ENCODE results near the gene ZNF669.

The ZNF669 gene

GRCh38 chr1:247115141-247115510, 11.0 kb upstream of the ZNF669 start:
- Mint-ChIP-seq H3K9me3 (no peaks in the 10 kb centered on the region), H3K4me3 (no peak overlapping the region), H3K36me3 (no peaks in the 10 kb centered on the region), H3K27ac (no peak overlapping the region), H3K4me1 (peaks cover 7% of the 10 kb centered on the region), H3K27me3 (peaks cover 35% of the 10 kb centered on the region)
- peak; percentile 2 for ATAC-seq

GRCh38 chr1:247114351-247115140, 10.4 kb upstream of the ZNF669 start:
- H3K27ac Mint-ChIP-seq: no peak overlapping the region
- peak; percentile 24 for ATAC-seq
- H3K36me3 Mint-ChIP-seq: no peaks in the 10 kb centered on the region
- no peak overlapping the region for H3K4me3 Mint-ChIP-seq
- H3K9me3 Mint-ChIP-seq: peaks cover 2% of the 10 kb centered on the region
- peaks cover 7% of the 10 kb centered on the region for H3K4me1 Mint-ChIP-seq
- H3K27me3 Mint-ChIP-seq: peaks cover 41% of the 10 kb centered on the region

- Mint-ChIP-seq H3K4me3 (no peak overlapping the region), H3K9me3 (peaks cover 2% of the 10 kb centered on the region), H3K36me3 (no peaks in the 10 kb centered on the region), H3K27ac (no peak overlapping the region), H3K27me3 (peaks cover 49% of the 10 kb centered on the region), H3K4me1 (peaks cover 7% of the 10 kb centered on the region)
- peak; percentile 35 for ATAC-seq
Measured at GRCh38 chr1:247113733-247114271, 9.6 kb upstream of the ZNF669 start.

- Mint-ChIP-seq H3K4me1 (peaks cover 7% of the 10 kb centered on the region), H3K9me3 (peaks cover 2% of the 10 kb centered on the region), H3K4me3 (peak overlapping the region; percentile 50), H3K27me3 (peaks cover 56% of the 10 kb centered on the region), H3K27ac (no peak overlapping the region), H3K36me3 (no peaks in the 10 kb centered on the region)
- no peak for ATAC-seq
Measured at GRCh38 chr1:247113094-247113497, 8.9 kb upstream of the ZNF669 start.

GRCh38 chr1:247112479-247112781, 8.3 kb upstream of the ZNF669 start:
- H3K27ac Mint-ChIP-seq: no peak overlapping the region
- H3K9me3 Mint-ChIP-seq: peaks cover 2% of the 10 kb centered on the region
- H3K4me3 Mint-ChIP-seq: no peak overlapping the region
- peaks cover 62% of the 10 kb centered on the region for H3K27me3 Mint-ChIP-seq
- no peaks in the 10 kb centered on the region for H3K36me3 Mint-ChIP-seq
- peaks cover 7% of the 10 kb centered on the region for H3K4me1 Mint-ChIP-seq
- no peak for ATAC-seq

GRCh38 chr1:247111700-247112478, 7.7 kb upstream of the ZNF669 start:
- Mint-ChIP-seq H3K4me3 (peak overlapping the region; percentile 68), H3K27ac (no peak overlapping the region), H3K9me3 (peaks cover 2% of the 10 kb centered on the region), H3K27me3 (peaks cover 66% of the 10 kb centered on the region), H3K4me1 (peaks cover 7% of the 10 kb centered on the region), H3K36me3 (no peaks in the 10 kb centered on the region)
- peak; percentile 68 for ATAC-seq

GRCh38 chr1:247111259-247111699, 7.1 kb upstream of the ZNF669 start:
- peak; percentile 34 for ATAC-seq
- H3K4me1 Mint-ChIP-seq: peaks cover 7% of the 10 kb centered on the region
- H3K27ac Mint-ChIP-seq: no peak overlapping the region
- peak overlapping the region; percentile 64 for H3K4me3 Mint-ChIP-seq
- H3K9me3 Mint-ChIP-seq: peaks cover 2% of the 10 kb centered on the region
- no peaks in the 10 kb centered on the region for H3K36me3 Mint-ChIP-seq
- peaks cover 66% of the 10 kb centered on the region for H3K27me3 Mint-ChIP-seq

- Mint-ChIP-seq H3K27me3 (peaks cover 66% of the 10 kb centered on the region), H3K4me3 (peak overlapping the region; percentile 64), H3K9me3 (peaks cover 2% of the 10 kb centered on the region), H3K27ac (no peak overlapping the region), H3K36me3 (no peaks in the 10 kb centered on the region), H3K4me1 (peaks cover 7% of the 10 kb centered on the region)
- peak; percentile 13 for ATAC-seq
Measured at GRCh38 chr1:247110627-247111258, 6.6 kb upstream of the ZNF669 start.

GRCh38 chr1:247107694-247108093, 3.5 kb upstream of the ZNF669 start:
- H3K9me3 Mint-ChIP-seq: peaks cover 5% of the 10 kb centered on the region
- H3K4me1 Mint-ChIP-seq: peaks cover 13% of the 10 kb centered on the region
- ATAC-seq: no peak
- no peak overlapping the region for H3K27ac Mint-ChIP-seq
- H3K4me3 Mint-ChIP-seq: no peak overlapping the region
- H3K36me3 Mint-ChIP-seq: no peaks in the 10 kb centered on the region
- H3K27me3 Mint-ChIP-seq: peaks cover 45% of the 10 kb centered on the region

GRCh38 chr1:247105966-247106365, 1.8 kb upstream of the ZNF669 start:
- Mint-ChIP-seq H3K4me1 (peaks cover 11% of the 10 kb centered on the region), H3K27ac (no peak overlapping the region), H3K9me3 (peaks cover 5% of the 10 kb centered on the region), H3K27me3 (peaks cover 39% of the 10 kb centered on the region), H3K36me3 (peaks cover 16% of the 10 kb centered on the region), H3K4me3 (no peak overlapping the region)
- ATAC-seq: no peak

GRCh38 chr1:247104965-247105364, 809 bp upstream of the ZNF669 start:
- Mint-ChIP-seq H3K36me3 (peaks cover 26% of the 10 kb centered on the region), H3K27ac (no peak overlapping the region), H3K4me3 (no peak overlapping the region), H3K27me3 (peaks cover 29% of the 10 kb centered on the region), H3K9me3 (peaks cover 10% of the 10 kb centered on the region), H3K4me1 (peaks cover 6% of the 10 kb centered on the region)
- ATAC-seq: no peak

GRCh38 chr1:247102381-247102780, 1.8 kb downstream of the ZNF669 start:
- H3K4me3 Mint-ChIP-seq: no peak overlapping the region
- H3K36me3 Mint-ChIP-seq: peaks cover 49% of the 10 kb centered on the region
- ATAC-seq: no peak

GRCh38 chr1:247100676-247101279, 3.4 kb downstream of the ZNF669 start:
- no peak for ATAC-seq
- Mint-ChIP-seq H3K27ac (no peak overlapping the region), H3K4me3 (no peak overlapping the region), H3K4me1 (peaks cover 6% of the 10 kb centered on the region), H3K27me3 (no peaks in the 10 kb centered on the region), H3K9me3 (peaks cover 28% of the 10 kb centered on the region), H3K36me3 (peaks cover 63% of the 10 kb centered on the region)

More at GRCh38 chr1:247102381-247102780, 1.8 kb downstream of the ZNF669 start:
- H3K27ac Mint-ChIP-seq: no peak overlapping the region
- peaks cover 6% of the 10 kb centered on the region for H3K4me1 Mint-ChIP-seq
- peaks cover 15% of the 10 kb centered on the region for H3K9me3 Mint-ChIP-seq
- H3K27me3 Mint-ChIP-seq: peaks cover 4% of the 10 kb centered on the region

GRCh38 chr1:247096958-247097357, 7.2 kb downstream of the ZNF669 start:
- no peaks in the 10 kb centered on the region for H3K4me1 Mint-ChIP-seq
- H3K9me3 Mint-ChIP-seq: peaks cover 29% of the 10 kb centered on the region
- H3K4me3 Mint-ChIP-seq: no peak overlapping the region
- no peak for ATAC-seq
- H3K27ac Mint-ChIP-seq: no peak overlapping the region
- peaks cover 60% of the 10 kb centered on the region for H3K36me3 Mint-ChIP-seq
- H3K27me3 Mint-ChIP-seq: no peaks in the 10 kb centered on the region

- Mint-ChIP-seq H3K9me3 (peaks cover 29% of the 10 kb centered on the region), H3K27me3 (no peaks in the 10 kb centered on the region), H3K4me3 (no peak overlapping the region), H3K4me1 (no peaks in the 10 kb centered on the region), H3K36me3 (peaks cover 56% of the 10 kb centered on the region), H3K27ac (no peak overlapping the region)
- no peak for ATAC-seq
Measured at GRCh38 chr1:247096544-247096943, 7.6 kb downstream of the ZNF669 start.

All from stimulated activated memory B cell treated with anti-CD40 and anti-IgM and Interleukin-4, amounts not matched to agents 10 μg/mL and 1 μg/mL and 100 μg/mL, for 72 hours (primary cell).